HG03159 (cell line): Measurements from ENCODE around the gene BIRC5.
A peak's percentile ranks its signal among the peaks of the same experiment; 100 is the strongest.

ENCODE experiments used
- ATAC-seq: cut with Tn5 transposase; IDR thresholded peaks from one replicate; pipeline ENCODE4 v1.9.1; 2021; ENCODE audit warnings: mild to moderate bottlenecking, moderate library complexity; ENCODE audit not compliant: unreplicated experiment

The BIRC5 gene

DNA sequence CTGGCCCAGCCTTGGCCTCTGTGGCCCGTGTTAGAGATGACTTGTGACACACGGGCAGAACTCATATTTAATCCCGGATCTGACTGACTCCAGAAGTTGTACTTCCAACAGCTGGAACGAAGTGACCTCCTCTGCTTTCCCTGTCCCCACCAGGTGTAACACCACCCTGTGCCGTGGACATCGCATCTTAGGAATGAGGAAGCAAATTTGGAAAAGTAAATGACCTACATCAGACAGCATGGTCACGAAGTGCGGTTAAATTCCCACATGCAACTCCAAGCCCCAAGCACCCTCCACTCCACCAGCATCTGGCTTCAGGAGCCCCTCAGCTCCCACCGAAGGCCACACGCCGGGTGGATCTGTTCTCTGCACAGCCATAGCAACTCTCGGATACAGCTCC is 30.1 kb upstream of the BIRC5 start:
- ATAC-seq = no peak

DNA sequence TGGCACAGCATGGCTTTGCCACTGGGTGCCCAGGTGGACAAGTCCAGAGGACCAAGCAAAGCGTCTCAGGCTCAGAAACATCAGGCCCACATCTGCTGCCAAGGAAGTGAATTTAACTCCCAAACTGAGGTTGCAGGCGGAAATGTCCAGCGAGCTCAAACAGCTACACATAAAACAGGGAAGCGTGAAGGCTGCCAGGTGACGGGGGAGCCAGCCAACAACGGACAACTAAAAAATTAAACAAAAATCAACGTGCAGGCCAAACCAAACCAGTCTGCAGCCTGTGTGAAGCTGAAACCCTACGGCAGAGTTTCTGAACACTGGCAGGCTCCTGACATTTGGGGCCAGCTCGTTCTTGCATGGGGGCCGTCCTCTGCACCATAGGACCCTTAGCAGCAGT is 29.7 kb upstream of the BIRC5 start:
- ATAC-seq = no peak

DNA sequence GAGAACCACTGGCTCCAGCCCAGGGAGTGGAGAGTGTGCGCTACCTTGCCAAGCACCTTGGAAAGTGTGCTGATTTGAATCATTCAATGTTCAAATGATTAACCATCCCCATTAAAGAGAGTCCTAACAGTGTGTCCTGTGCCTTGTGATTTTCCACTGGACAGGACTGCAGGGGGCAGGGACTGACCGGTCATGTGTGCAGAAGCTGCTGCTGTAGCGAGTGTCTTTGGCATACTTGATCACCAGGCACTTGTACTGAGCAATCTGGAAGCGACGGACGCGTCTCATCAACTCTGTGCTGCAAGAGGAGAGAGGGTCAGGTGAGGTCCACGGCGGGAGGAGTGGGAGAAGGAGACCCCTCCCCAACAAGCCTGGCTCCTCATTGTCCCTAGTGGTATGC is 29.2 kb upstream of the BIRC5 start:
- ATAC-seq = no peak

DNA sequence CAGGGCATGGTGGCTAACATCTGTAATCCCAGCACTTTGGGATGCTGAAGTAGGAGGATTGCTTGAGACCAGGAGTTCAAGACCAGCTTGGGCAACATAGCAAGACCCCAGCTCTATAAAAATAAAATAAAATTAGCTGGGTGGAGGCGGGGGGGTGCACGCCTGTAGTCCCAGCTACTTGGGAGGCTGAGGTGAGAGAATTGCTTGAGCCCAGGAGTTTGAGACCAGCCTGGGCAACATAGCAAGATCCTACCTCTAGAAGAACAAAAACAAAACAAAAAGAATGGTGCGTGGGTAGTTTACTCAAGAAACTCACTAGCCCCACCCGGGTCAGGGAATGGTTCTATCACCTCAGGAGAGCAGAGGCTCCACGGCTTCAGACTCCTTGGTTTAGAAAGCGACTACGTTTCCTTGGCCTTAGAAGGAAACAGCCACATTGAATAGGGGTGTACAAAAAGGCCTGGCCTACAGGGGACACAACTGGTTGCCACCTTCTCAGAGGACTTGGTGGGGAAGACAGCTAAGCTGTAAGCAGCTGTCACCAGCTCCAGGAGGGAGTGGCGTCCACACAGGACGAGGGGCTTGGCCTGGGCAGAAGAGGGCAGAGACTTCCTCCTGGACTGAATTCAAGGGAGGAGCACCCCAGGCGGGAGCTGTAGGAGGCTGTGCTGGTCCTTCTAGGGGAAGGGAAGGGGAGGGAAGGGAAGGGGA is 27.9 kb upstream of the BIRC5 start:
- ATAC-seq = no peak

DNA sequence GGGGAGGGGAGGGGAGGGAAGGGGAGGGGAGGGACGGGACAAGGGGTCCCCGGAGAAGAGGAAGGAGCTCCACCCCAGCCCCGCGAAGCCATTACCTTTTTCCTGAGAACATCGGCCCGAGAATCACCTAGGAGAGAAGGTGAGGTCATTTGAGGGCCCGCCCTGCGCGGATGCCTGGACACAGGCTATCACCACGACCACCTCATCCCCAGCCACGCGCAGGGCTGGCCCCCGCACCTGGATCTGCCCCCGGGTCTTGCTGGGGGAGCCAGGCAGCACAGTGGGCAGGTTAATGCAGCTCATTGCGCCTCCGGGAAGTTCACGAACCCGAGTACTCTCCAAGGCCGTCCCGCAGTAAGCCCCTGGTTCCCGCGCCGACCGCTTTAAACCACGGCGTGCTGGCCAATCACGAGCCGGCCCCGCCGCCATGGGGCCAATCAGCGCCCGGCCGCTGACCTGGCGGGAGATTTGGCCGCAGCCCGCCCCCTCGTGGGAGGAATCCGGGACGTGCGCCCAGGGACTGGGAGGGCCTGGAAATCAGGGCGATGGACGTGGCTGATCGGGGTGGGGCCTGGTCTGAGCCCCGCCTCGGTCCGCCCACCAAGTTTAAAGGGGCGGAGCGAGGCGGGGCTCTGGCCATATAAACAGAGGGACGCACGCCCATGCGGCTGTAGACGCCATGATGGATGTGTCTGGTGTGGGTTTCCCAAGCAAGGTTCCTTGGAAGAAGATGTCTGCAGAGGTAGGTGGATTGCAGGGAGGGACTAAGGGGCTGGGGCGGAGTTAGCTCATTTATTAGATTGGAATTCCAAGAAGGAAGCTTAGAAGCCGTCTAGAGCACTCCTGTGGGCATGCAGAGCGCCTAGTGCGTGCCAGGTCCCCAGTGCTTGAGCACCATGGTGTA is 27.1 kb upstream of the BIRC5 start, which contains the start of the genes AFMID and TK1:
AFMID (plus strand) TSS at position 671 of the 904 bp plus-strand sequence; CDS start at position 680, 9 bp downstream.
TK1 (minus strand) TSS at position 361 of the 904 bp plus-strand sequence; CDS start at position 303, 58 bp downstream.
- ATAC-seq = peak; percentile 88

DNA sequence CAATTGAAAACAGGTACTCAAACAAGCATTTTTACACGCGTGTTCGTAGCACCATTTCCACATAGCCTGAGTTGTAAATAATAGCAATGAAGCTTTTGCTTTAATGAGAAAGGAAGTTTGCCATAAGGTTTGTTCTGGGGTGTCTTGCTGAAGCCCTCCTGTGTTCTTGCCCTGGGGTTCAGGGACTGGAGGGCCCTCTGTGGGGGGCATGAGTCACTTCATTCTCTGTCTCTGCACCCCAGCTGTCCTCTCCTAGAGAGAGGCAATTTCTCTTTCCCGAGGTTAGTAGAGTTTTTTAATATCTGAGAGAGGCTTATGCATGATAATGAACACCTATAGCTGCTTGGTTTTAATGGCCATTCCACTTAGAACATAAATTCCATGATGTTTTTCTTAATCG is 17.3 kb upstream of the BIRC5 start:
- ATAC-seq = no peak

DNA sequence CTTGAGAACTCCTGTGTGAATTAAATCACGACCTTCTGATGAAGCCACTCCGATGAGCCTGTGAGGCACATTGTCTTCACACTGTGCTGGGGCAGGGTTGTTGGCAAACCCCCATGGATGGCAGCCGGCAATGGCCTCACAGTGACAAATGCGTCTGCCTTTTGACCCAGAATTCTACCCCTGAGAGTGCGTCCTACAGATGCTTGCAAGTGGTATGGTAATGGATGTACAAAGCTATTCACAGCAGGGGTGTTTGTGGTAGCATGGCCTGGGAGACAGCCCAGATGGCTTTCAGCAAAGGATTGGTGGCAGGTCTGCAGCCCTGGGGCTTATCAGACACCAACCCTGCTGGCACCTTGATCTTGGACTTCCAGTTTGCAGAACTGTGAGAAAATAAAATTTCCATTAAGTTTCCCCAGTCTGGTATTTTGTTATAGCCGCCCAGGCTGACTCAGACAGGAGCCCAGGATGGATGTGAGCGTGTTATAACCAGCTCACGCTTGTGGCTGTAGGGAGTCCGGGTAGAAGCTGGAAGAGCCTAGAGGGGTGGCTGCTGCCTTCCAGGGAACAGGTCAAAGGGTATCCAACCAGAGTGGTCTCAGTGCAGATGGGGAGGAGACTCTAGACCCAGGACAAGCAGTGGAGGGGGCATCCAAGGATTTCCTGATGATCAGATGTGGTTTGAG is 16.8 kb upstream of the BIRC5 start:
- no peak for ATAC-seq

DNA sequence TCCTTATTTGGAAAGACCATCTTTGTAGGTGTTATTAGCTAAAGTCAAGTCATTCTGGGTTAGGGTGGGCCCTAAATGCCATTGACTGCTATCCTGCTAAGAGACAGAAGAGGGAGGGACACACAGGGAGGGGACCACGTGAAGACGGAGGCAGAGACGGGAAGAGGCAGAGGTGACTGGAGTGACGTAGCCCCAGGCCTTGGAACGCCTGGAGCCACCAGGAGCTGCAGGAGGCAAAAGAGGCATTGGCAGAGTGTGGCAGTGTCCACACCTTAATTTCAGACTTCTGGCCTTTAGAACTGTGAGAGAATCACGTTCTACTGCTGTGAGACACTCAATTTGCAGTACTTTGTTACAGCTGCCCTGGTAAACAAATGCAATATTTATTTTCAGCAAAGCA is 13.6 kb upstream of the BIRC5 start:
- no peak for ATAC-seq

DNA sequence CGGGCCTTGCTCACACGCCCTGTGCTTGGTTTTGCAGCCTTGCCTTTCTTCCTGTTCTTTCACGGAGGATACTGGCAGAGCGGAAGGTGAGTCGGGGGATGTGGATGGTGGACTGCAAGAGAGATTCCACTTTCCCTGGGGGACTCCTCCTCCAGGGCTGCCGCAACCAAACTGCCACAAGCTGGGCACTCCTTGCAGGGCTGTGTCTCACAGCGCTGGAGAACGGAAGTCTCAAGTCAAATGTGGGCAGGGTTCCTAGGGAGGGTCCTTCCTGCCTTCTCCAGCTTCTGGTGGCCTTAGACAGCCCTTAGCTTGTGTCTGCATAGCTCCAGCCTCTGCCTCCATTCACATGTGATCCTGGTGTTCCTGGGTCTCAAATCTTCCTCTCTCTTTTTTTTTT is 11.4 kb upstream of the BIRC5 start:
- no peak for ATAC-seq

DNA sequence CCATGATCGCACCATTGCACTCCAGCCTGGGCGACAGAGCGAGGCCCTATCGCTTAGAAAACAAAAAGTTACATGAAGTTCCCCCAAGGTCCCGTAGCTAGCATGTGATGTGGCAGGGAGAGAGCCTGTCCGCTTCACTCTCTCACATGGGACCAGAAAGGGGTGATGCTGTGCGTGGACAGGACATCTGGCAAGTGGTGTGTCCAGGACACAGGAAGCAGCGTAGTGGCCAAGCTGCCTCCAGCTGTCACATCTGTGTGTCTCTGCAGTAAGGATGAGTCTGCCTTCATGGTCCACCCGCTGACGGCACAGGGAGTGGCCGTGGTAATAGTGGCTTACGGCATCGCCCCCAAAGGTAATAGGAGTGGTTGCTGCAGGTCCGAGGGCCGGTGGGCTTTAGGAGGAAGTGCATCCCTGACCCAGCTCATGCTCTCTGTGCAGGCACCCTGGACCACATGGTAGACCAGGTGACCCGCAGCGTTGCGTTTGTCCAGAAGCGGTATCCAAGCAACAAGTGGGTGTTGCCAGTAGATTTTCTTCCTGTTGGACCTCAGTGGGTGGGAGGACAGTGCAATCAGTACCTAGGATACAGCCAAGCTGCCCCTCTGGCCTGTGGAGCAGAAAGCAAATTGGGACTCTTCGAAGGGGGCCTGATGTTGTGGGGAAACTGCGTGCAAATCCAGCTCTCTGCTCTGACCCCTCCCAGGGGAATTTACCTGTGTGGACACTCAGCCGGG is 9.5 kb upstream of the BIRC5 start:
- no peak for ATAC-seq

DNA sequence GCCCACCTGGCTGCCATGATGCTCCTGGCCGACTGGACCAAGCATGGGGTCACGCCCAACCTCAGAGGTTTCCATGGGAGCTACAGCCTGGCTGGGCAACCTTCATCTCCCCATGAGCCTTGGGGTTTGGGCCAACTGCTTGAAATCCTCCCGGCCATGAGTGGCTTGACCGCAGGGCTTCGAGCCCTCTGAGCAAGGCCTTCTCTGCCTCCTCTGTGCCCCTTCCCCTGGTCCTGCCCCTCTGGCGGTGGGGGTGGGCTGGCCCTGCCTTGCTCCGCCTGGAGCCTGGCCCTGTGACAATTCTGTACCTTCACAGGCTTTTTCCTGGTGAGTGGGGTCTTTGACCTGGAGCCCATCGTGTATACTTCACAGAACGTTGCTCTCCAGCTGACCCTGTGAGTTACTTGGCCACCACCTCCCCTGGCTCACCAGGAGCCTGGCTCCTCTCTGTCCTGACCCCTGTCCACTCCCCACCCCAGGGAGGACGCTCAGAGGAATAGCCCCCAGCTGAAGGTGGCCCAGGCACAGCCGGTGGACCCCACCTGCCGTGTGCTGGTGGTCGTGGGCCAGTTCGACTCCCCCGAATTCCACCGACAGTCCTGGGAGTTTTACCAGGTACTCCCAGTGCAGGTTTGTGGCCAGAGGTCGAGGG is 8.8 kb upstream of the BIRC5 start:
- ATAC-seq = no peak

DNA sequence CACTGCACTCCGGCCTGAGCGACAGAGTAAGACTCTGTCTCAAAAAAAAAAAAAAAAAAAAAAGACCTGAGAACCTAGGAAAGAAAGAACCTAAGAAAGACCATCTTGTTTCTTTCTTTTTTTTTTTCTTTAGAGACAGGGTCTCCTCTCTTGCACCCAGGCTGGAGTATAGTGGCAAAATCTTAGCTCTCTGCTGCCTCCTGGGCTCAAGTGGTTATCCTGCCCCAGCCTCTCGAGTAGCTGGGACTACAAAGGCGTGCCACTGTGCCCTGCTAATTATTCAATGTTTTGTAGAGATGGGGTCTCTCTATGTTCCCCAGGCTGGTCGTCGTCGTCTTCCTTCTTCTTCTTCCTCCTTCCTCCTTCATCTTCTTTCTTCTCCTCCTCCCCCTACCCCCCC is 7.8 kb upstream of the BIRC5 start:
- ATAC-seq = no peak

DNA sequence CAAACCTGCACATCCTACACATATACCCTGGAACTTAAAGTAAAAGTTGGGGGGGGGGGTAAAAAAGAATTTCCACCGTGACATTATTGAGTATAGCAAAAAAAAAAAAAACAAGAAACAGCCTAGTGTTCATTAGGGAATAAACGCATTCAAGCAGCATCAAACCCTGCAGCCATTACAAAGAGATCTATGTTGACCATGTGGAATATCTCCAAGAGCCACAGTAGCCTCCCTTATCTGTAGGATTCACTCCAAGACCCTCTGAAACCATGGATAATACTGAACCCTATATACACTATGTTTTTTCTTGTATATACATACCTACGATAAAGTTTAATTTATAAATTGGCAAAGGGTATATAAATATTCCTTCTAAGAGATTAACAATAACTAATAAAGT is 5.6 kb upstream of the BIRC5 start:
- no peak for ATAC-seq

DNA sequence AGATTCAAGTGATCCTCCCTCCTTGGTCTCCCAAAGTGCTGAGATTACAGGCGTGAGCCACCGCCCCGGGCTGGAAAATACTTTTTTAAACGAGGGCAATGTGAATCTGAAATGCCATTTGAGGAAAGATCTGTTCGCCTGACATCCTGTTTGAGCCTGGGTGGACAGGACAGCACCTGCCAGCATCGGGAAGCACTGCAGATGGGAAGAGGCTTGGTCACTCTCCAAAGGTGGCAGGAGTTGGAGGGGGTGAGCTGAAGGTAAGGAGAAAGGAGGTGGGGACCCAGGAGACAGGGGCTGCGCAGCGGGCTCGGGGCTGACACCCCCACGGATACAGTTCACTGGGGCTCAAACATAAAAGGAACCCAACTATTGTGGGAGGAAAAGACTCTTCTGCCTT is 3.9 kb upstream of the BIRC5 start:
- ATAC-seq = no peak

DNA sequence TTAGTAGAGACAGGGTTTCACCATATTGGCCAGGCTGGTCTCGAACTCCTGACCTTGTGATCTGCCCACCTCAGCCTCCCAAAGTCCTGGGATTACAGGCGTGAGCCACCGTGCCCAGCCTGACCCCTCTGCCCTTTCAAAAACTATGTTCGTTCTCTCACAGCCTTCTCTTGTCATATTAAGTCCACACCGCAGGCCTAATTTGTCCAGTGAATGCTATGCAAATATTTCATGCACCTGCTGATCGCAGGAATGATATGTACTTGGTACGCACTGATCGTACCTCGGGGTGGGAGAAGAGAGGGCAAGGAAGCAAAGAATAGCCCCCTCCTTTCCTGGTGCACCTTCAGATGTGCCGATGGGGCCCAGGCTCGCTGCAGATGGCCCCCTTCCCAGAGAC is 3.0 kb upstream of the BIRC5 start:
- ATAC-seq = no peak

DNA sequence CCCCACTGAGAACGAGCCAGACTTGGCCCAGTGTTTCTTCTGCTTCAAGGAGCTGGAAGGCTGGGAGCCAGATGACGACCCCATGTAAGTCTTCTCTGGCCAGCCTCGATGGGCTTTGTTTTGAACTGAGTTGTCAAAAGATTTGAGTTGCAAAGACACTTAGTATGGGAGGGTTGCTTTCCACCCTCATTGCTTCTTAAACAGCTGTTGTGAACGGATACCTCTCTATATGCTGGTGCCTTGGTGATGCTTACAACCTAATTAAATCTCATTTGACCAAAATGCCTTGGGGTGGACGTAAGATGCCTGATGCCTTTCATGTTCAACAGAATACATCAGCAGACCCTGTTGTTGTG is 631 bp downstream of the BIRC5 start:
- ATAC-seq = no peak

DNA sequence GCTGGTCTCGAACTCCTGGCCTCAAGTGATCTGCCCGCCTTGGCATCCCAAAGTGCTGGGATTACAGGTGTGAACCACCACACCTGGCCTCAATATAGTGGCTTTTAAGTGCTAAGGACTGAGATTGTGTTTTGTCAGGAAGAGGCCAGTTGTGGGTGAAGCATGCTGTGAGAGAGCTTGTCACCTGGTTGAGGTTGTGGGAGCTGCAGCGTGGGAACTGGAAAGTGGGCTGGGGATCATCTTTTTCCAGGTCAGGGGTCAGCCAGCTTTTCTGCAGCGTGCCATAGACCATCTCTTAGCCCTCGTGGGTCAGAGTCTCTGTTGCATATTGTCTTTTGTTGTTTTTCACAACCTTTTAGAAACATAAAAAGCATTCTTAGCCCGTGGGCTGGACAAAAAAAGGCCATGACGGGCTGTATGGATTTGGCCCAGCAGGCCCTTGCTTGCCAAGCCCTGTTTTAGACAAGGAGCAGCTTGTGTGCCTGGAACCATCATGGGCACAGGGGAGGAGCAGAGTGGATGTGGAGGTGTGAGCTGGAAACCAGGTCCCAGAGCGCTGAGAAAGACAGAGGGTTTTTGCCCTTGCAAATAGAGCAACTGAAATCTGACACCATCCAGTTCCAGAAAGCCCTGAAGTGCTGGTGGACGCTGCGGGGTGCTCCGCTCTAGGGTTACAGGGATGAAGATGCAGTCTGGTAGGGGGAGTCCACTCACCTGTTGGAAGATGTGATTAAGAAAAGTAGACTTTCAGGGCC is 5.5 kb downstream of the BIRC5 start:
- ATAC-seq = no peak

DNA sequence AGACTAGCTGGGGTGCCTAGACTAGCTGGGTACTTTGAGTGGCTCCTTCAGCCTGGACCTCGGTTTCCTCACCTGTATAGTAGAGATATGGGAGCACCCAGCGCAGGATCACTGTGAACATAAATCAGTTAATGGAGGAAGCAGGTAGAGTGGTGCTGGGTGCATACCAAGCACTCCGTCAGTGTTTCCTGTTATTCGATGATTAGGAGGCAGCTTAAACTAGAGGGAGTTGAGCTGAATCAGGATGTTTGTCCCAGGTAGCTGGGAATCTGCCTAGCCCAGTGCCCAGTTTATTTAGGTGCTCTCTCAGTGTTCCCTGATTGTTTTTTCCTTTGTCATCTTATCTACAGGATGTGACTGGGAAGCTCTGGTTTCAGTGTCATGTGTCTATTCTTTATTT is 9.0 kb downstream of the BIRC5 start:
- ATAC-seq = no peak

DNA sequence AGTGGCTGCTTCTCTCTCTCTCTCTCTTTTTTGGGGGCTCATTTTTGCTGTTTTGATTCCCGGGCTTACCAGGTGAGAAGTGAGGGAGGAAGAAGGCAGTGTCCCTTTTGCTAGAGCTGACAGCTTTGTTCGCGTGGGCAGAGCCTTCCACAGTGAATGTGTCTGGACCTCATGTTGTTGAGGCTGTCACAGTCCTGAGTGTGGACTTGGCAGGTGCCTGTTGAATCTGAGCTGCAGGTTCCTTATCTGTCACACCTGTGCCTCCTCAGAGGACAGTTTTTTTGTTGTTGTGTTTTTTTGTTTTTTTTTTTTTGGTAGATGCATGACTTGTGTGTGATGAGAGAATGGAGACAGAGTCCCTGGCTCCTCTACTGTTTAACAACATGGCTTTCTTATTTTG is 9.7 kb downstream of the BIRC5 start:
- ATAC-seq = no peak
